ENCODE measurements around the gene GDPD4. TPM values are rescaled to one million over a fixed set of nuclear protein-coding genes. Genes with fewer than 3 reads are reported as not detected.

Gene GDPD4
- total RNA-seq, 1 experiment from 2014 or later = not detected

- H3K27me3 Mint-ChIP-seq (ENCODE audit: unreplicated experiment) = peaks cover 17% of the 10 kb centered on the region
- no peak overlapping the region for H3K27ac Mint-ChIP-seq (ENCODE audit: unreplicated experiment)
- H3K4me1 Mint-ChIP-seq (ENCODE audit: low read depth, unreplicated experiment) = no peaks in the 10 kb centered on the region
- no peaks in the 10 kb centered on the region for H3K9me3 Mint-ChIP-seq (ENCODE audit: low read depth, unreplicated experiment)
- intact Hi-C loops (cut with micrococcal nuclease; ENCODE audit: unreplicated experiment) = no loop called here
- TF ChIP-seq CTCF (IDR thresholded peaks at IDR 0.05; ENCODE audit: unreplicated experiment) = no peak
- BruUV-seq (replicated peaks) = no TSS peak
- no peak for DNase-seq
- no peaks in the 10 kb centered on the region for H3K36me3 Mint-ChIP-seq (ENCODE audit: insufficient read depth, unreplicated experiment)
- no peak overlapping the region for H3K4me3 Mint-ChIP-seq (ENCODE audit: low read depth, unreplicated experiment)
- CTCF ChIA-PET = interaction anchor here (0.6 kb wide), 1 partner anchor 124 kb away, joined by 4 read pairs; no protein-coding TSS in a partner anchor
Observed at GRCh38 chr11:77171254-77171653, 130.2 kb downstream of the GDPD4 start.

GRCh38 chr11:77170107-77170506 lies 131.4 kb downstream of the GDPD4 start:
- no peaks in the 10 kb centered on the region for H3K9me3 Mint-ChIP-seq (ENCODE audit: low read depth, unreplicated experiment)
- H3K27me3 Mint-ChIP-seq (ENCODE audit: unreplicated experiment) = peaks cover 17% of the 10 kb centered on the region
- CTCF ChIA-PET = no interaction called here
- H3K27ac Mint-ChIP-seq (ENCODE audit: unreplicated experiment) = no peak overlapping the region
- H3K4me3 Mint-ChIP-seq (ENCODE audit: low read depth, unreplicated experiment) = no peak overlapping the region
- no TSS peak for BruUV-seq (replicated peaks)
- no peak for DNase-seq
- no peaks in the 10 kb centered on the region for H3K36me3 Mint-ChIP-seq (ENCODE audit: insufficient read depth, unreplicated experiment)
- intact Hi-C loops (cut with micrococcal nuclease; ENCODE audit: unreplicated experiment) = no loop called here
- no peaks in the 10 kb centered on the region for H3K4me1 Mint-ChIP-seq (ENCODE audit: low read depth, unreplicated experiment)
- TF ChIP-seq CTCF (IDR thresholded peaks at IDR 0.05; ENCODE audit: unreplicated experiment) = no peak

- Mint-ChIP-seq H3K9me3 (ENCODE audit: low read depth, unreplicated experiment) (no peaks in the 10 kb centered on the region), H3K36me3 (ENCODE audit: insufficient read depth, unreplicated experiment) (no peaks in the 10 kb centered on the region), H3K4me1 (ENCODE audit: low read depth, unreplicated experiment) (no peaks in the 10 kb centered on the region), H3K27ac (ENCODE audit: unreplicated experiment) (no peak overlapping the region), H3K4me3 (ENCODE audit: low read depth, unreplicated experiment) (no peak overlapping the region), H3K27me3 (ENCODE audit: unreplicated experiment) (peaks cover 21% of the 10 kb centered on the region)
- no peak for TF ChIP-seq CTCF (IDR thresholded peaks at IDR 0.05; ENCODE audit: unreplicated experiment)
- intact Hi-C loops (cut with micrococcal nuclease; ENCODE audit: unreplicated experiment) = no loop called here
- DNase-seq = no peak
- CTCF ChIA-PET = interaction anchor here (2.2 kb wide), 1 partner anchor 41 kb away, joined by 5 read pairs; no protein-coding TSS in a partner anchor
- no TSS peak for BruUV-seq (replicated peaks)
Observed at GRCh38 chr11:77167791-77168190, 133.7 kb downstream of the GDPD4 start.

GRCh38 chr11:77167111-77167626 lies 134.3 kb downstream of the GDPD4 start:
- BruUV-seq (replicated peaks) = no TSS peak
- H3K4me3 Mint-ChIP-seq (ENCODE audit: low read depth, unreplicated experiment) = no peak overlapping the region

More at GRCh38 chr11:77167111-77167626, 134.3 kb downstream of the GDPD4 start:
- no peak overlapping the region for H3K27ac Mint-ChIP-seq (ENCODE audit: unreplicated experiment)
- no peaks in the 10 kb centered on the region for H3K4me1 Mint-ChIP-seq (ENCODE audit: low read depth, unreplicated experiment)
- TF ChIP-seq CTCF (IDR thresholded peaks at IDR 0.05; ENCODE audit: unreplicated experiment) = no peak
- no peaks in the 10 kb centered on the region for H3K36me3 Mint-ChIP-seq (ENCODE audit: insufficient read depth, unreplicated experiment)
- CTCF ChIA-PET = interaction anchor here (2.2 kb wide), 1 partner anchor 40 kb away, joined by 5 read pairs; no protein-coding TSS in a partner anchor
- intact Hi-C loops (cut with micrococcal nuclease; ENCODE audit: unreplicated experiment) = no loop called here
- no peak for DNase-seq
- peaks cover 27% of the 10 kb centered on the region for H3K27me3 Mint-ChIP-seq (ENCODE audit: unreplicated experiment)
- no peaks in the 10 kb centered on the region for H3K9me3 Mint-ChIP-seq (ENCODE audit: low read depth, unreplicated experiment)

Other genes starting within 250 kb of the GDPD4 start
- 22.3 and 41.5 TPM in 2 replicates for gene CAPN5, start 234.7 kb downstream of the GDPD4 start, total RNA-seq (2022)
- 1.1 and 2.6 TPM in 2 replicates for gene OMP, start 198.8 kb downstream of the GDPD4 start, total RNA-seq (2022)
- gene MYO7A, start 173.4 kb downstream of the GDPD4 start, total RNA-seq (2022) = 3.7 and 5.2 TPM in 2 replicates
- gene PAK1, start 172.4 kb upstream of the GDPD4 start, total RNA-seq (2022) = 56.3 and 58.5 TPM in 2 replicates